Loucy (cell line): ENCODE results near the gene TMBIM4.

Experiments
- EZH2phosphoT487 ChIP-seq: fragments of 200-600 bp; IDR thresholded peaks from 2 replicates; pipeline ENCODE4 v1.6.1; 2018; ENCODE audit warnings: antibody characterized with exemption, mild to moderate bottlenecking, moderate library complexity, borderline replicate concordance
- TF ChIP-seq, protein P1 (sequence below): fragments of 200-600 bp; sonication (generic); conservative IDR thresholded peaks from 2 replicates; pipeline ENCODE4 v1.5.1; 2014; ENCODE audit warnings: mild to moderate bottlenecking, antibody characterized with exemption, low read length

DNA sequence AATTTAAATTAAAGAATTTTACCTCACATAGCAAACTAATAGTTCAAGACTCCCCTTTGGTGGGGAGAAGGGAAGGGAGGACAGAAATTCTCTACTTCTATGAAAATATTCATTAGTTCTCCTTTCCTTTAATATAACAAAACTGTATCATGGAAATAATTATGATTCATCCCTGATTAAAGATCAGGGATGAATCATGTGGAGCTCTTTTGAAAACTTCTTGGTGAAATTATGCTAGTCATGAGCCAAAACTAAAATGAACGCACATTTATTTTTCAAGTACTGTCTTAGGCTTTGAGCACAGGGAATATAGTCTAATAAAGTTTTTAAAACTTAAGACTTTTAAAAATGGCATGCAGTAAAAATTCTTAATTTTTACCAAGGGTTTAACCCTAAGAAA lies 17.1 kb downstream of the TMBIM4 start:
- TF ChIP-seq, protein P1, sequence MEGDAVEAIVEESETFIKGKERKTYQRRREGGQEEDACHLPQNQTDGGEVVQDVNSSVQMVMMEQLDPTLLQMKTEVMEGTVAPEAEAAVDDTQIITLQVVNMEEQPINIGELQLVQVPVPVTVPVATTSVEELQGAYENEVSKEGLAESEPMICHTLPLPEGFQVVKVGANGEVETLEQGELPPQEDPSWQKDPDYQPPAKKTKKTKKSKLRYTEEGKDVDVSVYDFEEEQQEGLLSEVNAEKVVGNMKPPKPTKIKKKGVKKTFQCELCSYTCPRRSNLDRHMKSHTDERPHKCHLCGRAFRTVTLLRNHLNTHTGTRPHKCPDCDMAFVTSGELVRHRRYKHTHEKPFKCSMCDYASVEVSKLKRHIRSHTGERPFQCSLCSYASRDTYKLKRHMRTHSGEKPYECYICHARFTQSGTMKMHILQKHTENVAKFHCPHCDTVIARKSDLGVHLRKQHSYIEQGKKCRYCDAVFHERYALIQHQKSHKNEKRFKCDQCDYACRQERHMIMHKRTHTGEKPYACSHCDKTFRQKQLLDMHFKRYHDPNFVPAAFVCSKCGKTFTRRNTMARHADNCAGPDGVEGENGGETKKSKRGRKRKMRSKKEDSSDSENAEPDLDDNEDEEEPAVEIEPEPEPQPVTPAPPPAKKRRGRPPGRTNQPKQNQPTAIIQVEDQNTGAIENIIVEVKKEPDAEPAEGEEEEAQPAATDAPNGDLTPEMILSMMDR, result no peak
- no peak for TF ChIP-seq EZH2phosphoT487
